NCI-H2171 treated with DMSO at 0.1 percent for 48 hours (cell line): ENCODE results near the gene UBXN2A.
"Not testable (repeated sequence)": the region's sequence is repeated elsewhere in the genome, so short reads cannot be mapped to it uniquely, and the experiment has no call there.

Experiments
- DNase-seq: peaks from one replicate; lab custom pipeline; 2025; lab: John Stamatoyannopoulos, UW

Gene UBXN2A

GRCh38 chr2:24014902-24015301 lies 74.6 kb downstream of the UBXN2A start:
- not testable (repeated sequence) for DNase-seq

- no peak for DNase-seq
Measured at GRCh38 chr2:24015562-24016375, 75.5 kb downstream of the UBXN2A start.

- DNase-seq: no peak
Measured at GRCh38 chr2:24016376-24016761, 76.1 kb downstream of the UBXN2A start.

- no peak for DNase-seq
Measured at GRCh38 chr2:24016853-24017703, 76.8 kb downstream of the UBXN2A start.

- DNase-seq: no peak
Measured at GRCh38 chr2:24017711-24018110, 77.4 kb downstream of the UBXN2A start.

- DNase-seq: no peak
Measured at GRCh38 chr2:24018241-24018640, 78.0 kb downstream of the UBXN2A start.

- no peak for DNase-seq
Measured at GRCh38 chr2:24019729-24020128, 79.5 kb downstream of the UBXN2A start.

GRCh38 chr2:24020244-24020643 lies 80.0 kb downstream of the UBXN2A start:
- no peak for DNase-seq

GRCh38 chr2:24021122-24021998 lies 81.1 kb downstream of the UBXN2A start:
- no peak for DNase-seq

GRCh38 chr2:24022324-24022974 lies 82.2 kb downstream of the UBXN2A start:
- no peak for DNase-seq

GRCh38 chr2:24022975-24023575 lies 82.8 kb downstream of the UBXN2A start:
- DNase-seq: peak; percentile 30

- DNase-seq: no peak
Measured at GRCh38 chr2:24024018-24024417, 83.8 kb downstream of the UBXN2A start.

GRCh38 chr2:24024996-24025663 lies 84.9 kb downstream of the UBXN2A start:
- DNase-seq: no peak

GRCh38 chr2:24026233-24026632 lies 86.0 kb downstream of the UBXN2A start:
- DNase-seq: no peak

GRCh38 chr2:24038786-24039499 lies 98.7 kb downstream of the UBXN2A start:
- DNase-seq: no peak

GRCh38 chr2:24040511-24040910 lies 100.2 kb downstream of the UBXN2A start:
- no peak for DNase-seq

- not testable (repeated sequence) for DNase-seq
Measured at GRCh38 chr2:24043133-24043532, 102.9 kb downstream of the UBXN2A start.

- DNase-seq: no peak
Measured at GRCh38 chr2:24045511-24046508, 105.5 kb downstream of the UBXN2A start.

GRCh38 chr2:24046599-24046929 lies 106.3 kb downstream of the UBXN2A start:
- no peak for DNase-seq
